IMR-90 (cell line): ENCODE data around the gene HMCN1. TPM values are rescaled to one million over a fixed set of nuclear protein-coding genes. Genes with fewer than 3 reads are reported as not detected.

ENCODE experiments used
- ATAC-seq: fragments of 200-7000 bp; cut with Tn5 transposase; 2 replicates; pipeline ENCODE4 v1.9.1; 2020; ENCODE audit warnings: low read depth, mild to moderate bottlenecking, moderate library complexity
- BruUV-seq: library from RNA; stranded (reverse); fragments of 400-500 nt; replicated peaks from 2 replicates; lab custom pipeline; 2021; lab: Mats Ljungman, UMichigan
- CTCF ChIA-PET: fragments of 300-600 bp; formaldehyde crosslinking; extraction: SDS; loops from one replicate; lab custom pipeline; 2021; ENCODE audit warnings: antibody characterized with exemption; lab: Yijun Ruan, JAX
- POLR2A ChIA-PET: fragments of 300-600 bp; sonication (Branson Sonifier 250); formaldehyde crosslinking; loops from one replicate; lab custom pipeline; 2022; ENCODE audit warnings: antibody characterized with exemption; ENCODE audit not compliant: unreplicated experiment; lab: Charles Lee
- DNase-seq: peaks from one replicate; pipeline ENCODE4 v3.0.0; 2013
- H2AFZ ChIP-seq: replicated peaks from 2 replicates; pipeline ENCODE3; 2013; ENCODE audit warnings: low read length, mild to moderate bottlenecking; ENCODE audit not compliant: poor library complexity
- H2AK5ac ChIP-seq: 2 replicates; pipeline ENCODE4 v1.6.1; 2013; ENCODE audit warnings: low read depth, low read length, inconsistent platforms
- H2AK9ac ChIP-seq: replicated peaks from 2 replicates; pipeline ENCODE3; 2013; ENCODE audit warnings: mild to moderate bottlenecking, low read depth, low read length, moderate library complexity; ENCODE audit not compliant: poor library complexity
- H2BK120ac ChIP-seq: 2 replicates; pipeline ENCODE4 v1.6.1; 2013; ENCODE audit warnings: low read depth, low read length, inconsistent platforms
- H2BK15ac ChIP-seq: 3 replicates; pipeline ENCODE4 v1.6.1; 2013; ENCODE audit warnings: low read depth, low read length, inconsistent platforms
- H2BK20ac ChIP-seq: 2 replicates; pipeline ENCODE4 v1.6.1; 2013; ENCODE audit warnings: low read depth, mild to moderate bottlenecking, inconsistent platforms, low read length, moderate library complexity
- H2BK5ac ChIP-seq: 2 replicates; pipeline ENCODE4 v1.6.1; 2013; ENCODE audit warnings: mild to moderate bottlenecking, low read depth, low read length, inconsistent platforms; ENCODE audit not compliant: poor library complexity, severe bottlenecking
- H3K14ac ChIP-seq: replicated peaks from 2 replicates; pipeline ENCODE4 v1.6.1; 2013; ENCODE audit warnings: low read depth, low read length, inconsistent platforms
- H3K18ac ChIP-seq: 2 replicates; pipeline ENCODE4 v1.6.1; 2013; ENCODE audit warnings: low read depth, low read length, control low read depth
- H3K23ac ChIP-seq: 2 replicates; pipeline ENCODE4 v1.6.1; 2013; ENCODE audit warnings: low read depth, low read length, inconsistent platforms
- H3K27ac ChIP-seq: 2 replicates; pipeline ENCODE4 v1.5.1; 2013; ENCODE audit warnings: mild to moderate bottlenecking, control low read depth, low read length; ENCODE audit not compliant: insufficient read depth
- H3K27me3 ChIP-seq: 2 replicates; pipeline ENCODE4 v1.6.1; 2013; ENCODE audit warnings: low read length; ENCODE audit not compliant: control insufficient read depth, insufficient read depth
- H3K36me3 ChIP-seq: 2 replicates; pipeline ENCODE4 v1.6.1; 2013; ENCODE audit warnings: low read length, mixed read lengths; ENCODE audit not compliant: control insufficient read depth, insufficient read depth
- H3K4ac ChIP-seq: 2 replicates; pipeline ENCODE4 v1.6.1; 2013; ENCODE audit warnings: low read depth, low read length, inconsistent platforms
- H3K4me1 ChIP-seq: 2 replicates; pipeline ENCODE4 v1.6.1; 2013; ENCODE audit warnings: low read length, mixed read lengths; ENCODE audit not compliant: control insufficient read depth, insufficient read depth
- H3K4me2 ChIP-seq: 2 replicates; pipeline ENCODE4 v1.6.1; 2013; ENCODE audit warnings: low read depth, mild to moderate bottlenecking, control low read depth, low read length, moderate library complexity
- H3K4me3 ChIP-seq: 2 replicates; pipeline ENCODE4 v1.5.1; 2013; ENCODE audit warnings: low read depth, mild to moderate bottlenecking, control low read depth, low read length, moderate library complexity; ENCODE audit not compliant: insufficient read depth
- H3K56ac ChIP-seq: 2 replicates; pipeline ENCODE4 v1.6.1; 2013; ENCODE audit warnings: low read length, inconsistent platforms; ENCODE audit not compliant: insufficient read depth; ENCODE audit errors: extremely low read depth
- H3K79me1 ChIP-seq, 2 experiments: 2 replicates each; pipeline ENCODE4 v1.6.1; 2013; ENCODE audit warnings: low read length in 2 of 2, inconsistent platforms in 1 of 2, low read depth in 1 of 2
- H3K9ac ChIP-seq: 2 replicates; pipeline ENCODE4 v1.6.1; 2013; ENCODE audit warnings: low read depth, low read length, control low read depth
- H3K9me1 ChIP-seq: 2 replicates; pipeline ENCODE4 v1.6.1; 2013; ENCODE audit warnings: low read length, inconsistent platforms; ENCODE audit not compliant: insufficient read depth
- H3K9me3 ChIP-seq: 2 replicates; pipeline ENCODE4 v1.6.1; 2013; ENCODE audit warnings: low read length; ENCODE audit not compliant: control insufficient read depth, insufficient read depth
- H4K20me1 ChIP-seq: 2 replicates; pipeline ENCODE4 v1.6.1; 2013; ENCODE audit warnings: low read length, inconsistent platforms; ENCODE audit not compliant: insufficient read depth
- H4K5ac ChIP-seq: 2 replicates; pipeline ENCODE4 v1.6.1; 2013; ENCODE audit warnings: mild to moderate bottlenecking, low read depth, low read length, control low read depth
- H4K8ac ChIP-seq, 2 experiments: 2 replicates each; pipeline ENCODE4 v1.6.1; 2013; ENCODE audit warnings: low read depth in 2 of 2, low read length in 2 of 2, control low read depth in 1 of 2, inconsistent platforms in 1 of 2
- H4K91ac ChIP-seq: 2 replicates; pipeline ENCODE4 v1.6.1; 2013; ENCODE audit warnings: low read depth, low read length, inconsistent platforms; ENCODE audit not compliant: insufficient read depth
- BHLHE40 ChIP-seq: fragments of 150-350 bp; IDR thresholded peaks from 2 replicates; pipeline ENCODE4 v1.6.1; 2016; ENCODE audit warnings: mild to moderate bottlenecking, low read depth, low read length
- CEBPB ChIP-seq: IDR thresholded peaks from 2 replicates; pipeline ENCODE4 v1.6.1; 2012; ENCODE audit warnings: low read depth, low read length, improper control_type of control experiment
- CHD1 ChIP-seq: IDR thresholded peaks from 2 replicates; pipeline ENCODE4 v1.6.1; 2012; ENCODE audit warnings: low read depth, low read length, improper control_type of control experiment
- ELK1 ChIP-seq: fragments of 150-350 bp; IDR thresholded peaks from 2 replicates; pipeline ENCODE4 v1.6.1; 2016; ENCODE audit warnings: low read depth, mild to moderate bottlenecking, low read length, moderate library complexity, borderline replicate concordance
- FOS ChIP-seq: fragments of 150-350 bp; IDR thresholded peaks from 2 replicates; pipeline ENCODE4 v1.6.1; 2016; ENCODE audit warnings: low read depth, low read length
- MAFK ChIP-seq: IDR thresholded peaks from 2 replicates; pipeline ENCODE4 v1.6.1; 2012; ENCODE audit warnings: low read depth, low read length, improper control_type of control experiment
- MAZ ChIP-seq: IDR thresholded peaks from 2 replicates; pipeline ENCODE4 v1.6.1; 2012; ENCODE audit warnings: low read depth, mild to moderate bottlenecking, low read length, improper control_type of control experiment, moderate library complexity, borderline replicate concordance
- MXI1 ChIP-seq: IDR thresholded peaks from 2 replicates; pipeline ENCODE4 v1.6.1; 2012; ENCODE audit warnings: low read depth, mild to moderate bottlenecking, low read length, moderate library complexity, borderline replicate concordance
- NFE2L2 ChIP-seq: fragments of 150-350 bp; IDR thresholded peaks from 2 replicates; pipeline ENCODE4 v1.6.1; 2016; ENCODE audit warnings: low read depth, mild to moderate bottlenecking, low read length
- POLR2A ChIP-seq: IDR thresholded peaks from 2 replicates; pipeline ENCODE4 v1.6.1; 2012; ENCODE audit warnings: mild to moderate bottlenecking, low read depth, low read length
- RAD21 ChIP-seq: IDR thresholded peaks from 2 replicates; pipeline ENCODE4 v1.6.1; 2012; ENCODE audit warnings: low read length, improper control_type of control experiment
- RCOR1 ChIP-seq: IDR thresholded peaks from 2 replicates; pipeline ENCODE4 v1.6.1; 2012; ENCODE audit warnings: mild to moderate bottlenecking, low read length, improper control_type of control experiment; ENCODE audit not compliant: insufficient replicate concordance
- RFX5 ChIP-seq: IDR thresholded peaks from 2 replicates; pipeline ENCODE4 v1.8.0; 2012; ENCODE audit warnings: low read depth, mild to moderate bottlenecking, low read length, moderate library complexity
- SMC3 ChIP-seq: fragments of 150-350 bp; IDR thresholded peaks from 2 replicates; pipeline ENCODE4 v1.6.1; 2016; ENCODE audit warnings: low read depth, mild to moderate bottlenecking, antibody characterized with exemption, low read length, moderate library complexity
- USF2 ChIP-seq: fragments of 150-350 bp; IDR thresholded peaks from 2 replicates; pipeline ENCODE4 v1.6.1; 2017; ENCODE audit warnings: mild to moderate bottlenecking, antibody characterized with exemption, low read length, low read depth
- WGBS, 2 experiments: methylation state at CpG; one replicate each; pipeline versions ENCODE4 v1.1.5 to v1.1.7; 2013; ENCODE audit warnings: missing lambda C conversion rate in 2 of 2; ENCODE audit not compliant: insufficient read length in 1 of 2; ENCODE audit errors: extremely low coverage in 2 of 2; 5-methylcytosine and 5-hydroxymethylcytosine counted together
- dilution Hi-C: fragments of 300-500 bp; cut with HindIII; formaldehyde crosslinking; loops from one replicate; pipeline ENCODE4 v1.14.3; 2018; ENCODE audit warnings: low sequenced_read_pairs; ENCODE audit not compliant: unreplicated experiment
- in situ Hi-C: fragments of 300-500 bp; cut with MboI; formaldehyde crosslinking; loops from 3 replicates; pipeline ENCODE4 v1.14.3; 2019; ENCODE audit warnings: low sequenced_read_pairs, inconsistent platforms, mixed read lengths
- intact Hi-C: fragments of 100-400 bp; cut with micrococcal nuclease; formaldehyde crosslinking; loops from 2 replicates; pipeline ENCODE4 v1.10.0; 2022
- polyA plus RNA-seq, 3 experiments: library from polyadenylated mRNA; depleted of rRNA; stranded (reverse); fragments of >200 nt; gene quantifications; 2 replicates each; pipeline ENCODE4 v1.2.3, GENCODE V29; 2012; ENCODE audit warnings: low replicate concordance in 1 of 3
- total RNA-seq: library from RNA; depleted of rRNA; stranded (reverse); fragments of >200 nt; gene quantifications from 2 replicates; pipeline ENCODE4 v1.2.3, GENCODE V29; 2012
- TF ChIP-seq, protein P1 (sequence below): conservative IDR thresholded peaks from 2 replicates; pipeline ENCODE4 v1.5.1; 2012; ENCODE audit warnings: mild to moderate bottlenecking, low read depth, low read length, improper control_type of control experiment

Gene HMCN1
- total and polyA plus RNA-seq, 2 of the 4 experiments (the other 2 are of a cell fraction), result 6.1 to 11.7 TPM

- H2BK5ac ChIP-seq, result no peak overlapping the region
- H2BK15ac ChIP-seq, result no peak overlapping the region; the same call in 2 of the 3 replicates
- H3K4me1 ChIP-seq, result peaks cover 2% of the 10 kb centered on the region; the same call in 1 of the 2 replicates
- no peak overlapping the region for H3K4ac ChIP-seq
- no peaks in the 10 kb centered on the region for H3K79me1 ChIP-seq
- H3K23ac ChIP-seq, result no peak overlapping the region
- H3K9me1 ChIP-seq, result no peaks in the 10 kb centered on the region
- no peak overlapping the region for H4K91ac ChIP-seq
- no peak overlapping the region for H4K5ac ChIP-seq
- intact Hi-C loops (no loop called here), dilution Hi-C loops (no loop called here), in situ Hi-C loops (no loop called here)
- DNase-seq (no peak), ATAC-seq (no peak; the same call in 1 of the 2 replicates)
- 0 out of 2 replicates have a peak overlapping the region, but pooled peaks have one; percentile 25 for H3K14ac ChIP-seq
- H4K20me1 ChIP-seq, result no peaks in the 10 kb centered on the region
- H3K9me3 ChIP-seq, result no peaks in the 10 kb centered on the region
- no peak overlapping the region for H3K4me3 ChIP-seq
- ChIA-PET POLR2A (interaction anchor here (0.5 kb wide), 1 partner anchor 744 kb away, joined by 9 read pairs; no protein-coding TSS in a partner anchor), CTCF (no interaction called here)
- H3K9ac ChIP-seq, result no peak overlapping the region
- no peak overlapping the region for H4K8ac ChIP-seq
- no peak overlapping the region for H2AFZ ChIP-seq
- no TSS peak for BruUV-seq
- H3K36me3 ChIP-seq, result no peaks in the 10 kb centered on the region
- H3K56ac ChIP-seq, result no peak overlapping the region
- H3K18ac ChIP-seq, result no peak overlapping the region
- no peak overlapping the region for H2AK9ac ChIP-seq
- H3K4me2 ChIP-seq, result no peak overlapping the region
- no CpG with 5 or more reads among the region's 2 CpGs for WGBS, 2 experiments
- no peak overlapping the region for H2AK5ac ChIP-seq
- H2BK120ac ChIP-seq, result no peak overlapping the region
- no peak overlapping the region for H2BK20ac ChIP-seq
- no peak for TF ChIP-seq SMC3
- TF ChIP-seq POLR2A, result no peak
- no peak for TF ChIP-seq CHD1
- no peak for TF ChIP-seq CEBPB
- no peak for TF ChIP-seq RAD21
- TF ChIP-seq BHLHE40, result no peak
- no peak for TF ChIP-seq MXI1
- TF ChIP-seq, protein P1, sequence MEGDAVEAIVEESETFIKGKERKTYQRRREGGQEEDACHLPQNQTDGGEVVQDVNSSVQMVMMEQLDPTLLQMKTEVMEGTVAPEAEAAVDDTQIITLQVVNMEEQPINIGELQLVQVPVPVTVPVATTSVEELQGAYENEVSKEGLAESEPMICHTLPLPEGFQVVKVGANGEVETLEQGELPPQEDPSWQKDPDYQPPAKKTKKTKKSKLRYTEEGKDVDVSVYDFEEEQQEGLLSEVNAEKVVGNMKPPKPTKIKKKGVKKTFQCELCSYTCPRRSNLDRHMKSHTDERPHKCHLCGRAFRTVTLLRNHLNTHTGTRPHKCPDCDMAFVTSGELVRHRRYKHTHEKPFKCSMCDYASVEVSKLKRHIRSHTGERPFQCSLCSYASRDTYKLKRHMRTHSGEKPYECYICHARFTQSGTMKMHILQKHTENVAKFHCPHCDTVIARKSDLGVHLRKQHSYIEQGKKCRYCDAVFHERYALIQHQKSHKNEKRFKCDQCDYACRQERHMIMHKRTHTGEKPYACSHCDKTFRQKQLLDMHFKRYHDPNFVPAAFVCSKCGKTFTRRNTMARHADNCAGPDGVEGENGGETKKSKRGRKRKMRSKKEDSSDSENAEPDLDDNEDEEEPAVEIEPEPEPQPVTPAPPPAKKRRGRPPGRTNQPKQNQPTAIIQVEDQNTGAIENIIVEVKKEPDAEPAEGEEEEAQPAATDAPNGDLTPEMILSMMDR, result no peak
- TF ChIP-seq MAFK, result no peak
- TF ChIP-seq NFE2L2, result no peak
- TF ChIP-seq MAZ, result no peak
- no peak for TF ChIP-seq RCOR1
- TF ChIP-seq FOS, result no peak
- no peak for TF ChIP-seq USF2
- TF ChIP-seq RFX5, result no peak
- TF ChIP-seq ELK1, result no peak
- H3K27me3 ChIP-seq, result no peaks in the 10 kb centered on the region
- no peak overlapping the region for H3K27ac ChIP-seq
These were observed 55.5 kb downstream of the HMCN1 start for GRCh38 chr1:185789501-185790193.
